SIG-M5 treated with dmso at 0.1 percent for 504 hours (cell line): ENCODE results near the gene ASCC2.
"Not testable (repeated sequence)": the region's sequence is repeated elsewhere in the genome, so short reads cannot be mapped to it uniquely, and the experiment has no call there.

Experiments
- DNase-seq: peaks from one replicate; lab custom pipeline; 2025; ENCODE audit not compliant: unreplicated experiment; lab: John Stamatoyannopoulos, UW

ASCC2 gene

GRCh38 chr22:29837741-29838598 is at the start of gene ASCC2:
Gene ASCC2, minus strand, starts transcription at chr22:29838274. Its CDS starts 5,949 bp downstream, at chr22:29832325.
- peak; percentile 95 for DNase-seq

GRCh38 chr22:29887358-29887757 is 49.3 kb upstream of the ASCC2 start:
- DNase-seq, result no peak

GRCh38 chr22:29886596-29886995 is 48.5 kb upstream of the ASCC2 start:
- DNase-seq, result peak; percentile 83

- DNase-seq, result no peak
Observed at GRCh38 chr22:29885610-29886009, 47.5 kb upstream of the ASCC2 start.

- peak; percentile 3 for DNase-seq
Observed at GRCh38 chr22:29883775-29884097, 45.7 kb upstream of the ASCC2 start.

GRCh38 chr22:29883045-29883774 is 45.1 kb upstream of the ASCC2 start, which contains the start of gene MTMR3:
Gene MTMR3, plus strand, starts transcription at chr22:29883174. Its CDS starts 87,886 bp downstream, at chr22:29971060.
- DNase-seq, result peak; percentile 65

GRCh38 chr22:29882716-29883044 is 44.6 kb upstream of the ASCC2 start:
- no peak for DNase-seq

- DNase-seq, result no peak
Observed at GRCh38 chr22:29879753-29880152, 41.7 kb upstream of the ASCC2 start.

GRCh38 chr22:29877620-29878019 is 39.5 kb upstream of the ASCC2 start:
- DNase-seq, result no peak

- DNase-seq, result no peak
Observed at GRCh38 chr22:29873943-29874342, 35.9 kb upstream of the ASCC2 start.

- peak; percentile 59 for DNase-seq
Observed at GRCh38 chr22:29872989-29873388, 34.9 kb upstream of the ASCC2 start.

GRCh38 chr22:29872144-29872893 is 34.2 kb upstream of the ASCC2 start:
- DNase-seq, result no peak

GRCh38 chr22:29871684-29872083 is 33.6 kb upstream of the ASCC2 start:
- no peak for DNase-seq

GRCh38 chr22:29870574-29870973 is 32.5 kb upstream of the ASCC2 start:
- DNase-seq, result no peak

- DNase-seq, result no peak
Observed at GRCh38 chr22:29867851-29868250, 29.8 kb upstream of the ASCC2 start.

- DNase-seq, result no peak
Observed at GRCh38 chr22:29867260-29867659, 29.2 kb upstream of the ASCC2 start.

GRCh38 chr22:29865572-29865971 is 27.5 kb upstream of the ASCC2 start:
- not testable (repeated sequence) for DNase-seq

GRCh38 chr22:29861672-29862297 is 23.7 kb upstream of the ASCC2 start:
- DNase-seq, result no peak

GRCh38 chr22:29860006-29860766 is 22.1 kb upstream of the ASCC2 start:
- DNase-seq, result peak; percentile 67

- not testable (repeated sequence) for DNase-seq
Observed at GRCh38 chr22:29859030-29859429, 21.0 kb upstream of the ASCC2 start.
